K562 (cell line): ENCODE results near the gene KRTAP9-7. TPM values are rescaled to one million over a fixed set of nuclear protein-coding genes. Genes with fewer than 3 reads are reported as not detected.

ENCODE experiments used
- ATAC-seq: fragments of 200-7000 bp; cut with Tn5 transposase; 3 replicates; pipeline ENCODE4 v1.9.1; 2020; ENCODE audit warnings: moderate library complexity
- BruUV-seq: library from RNA; stranded (reverse); fragments of 400-500 nt; replicated peaks from 2 replicates; lab custom pipeline; 2021; lab: Mats Ljungman, UMichigan
- CTCF ChIA-PET: fragments of 300-600 bp; formaldehyde crosslinking; extraction: SDS; loops from one replicate; lab custom pipeline; 2021; ENCODE audit warnings: low intra/inter-chr PET ratio; lab: Yijun Ruan, JAX
- POLR2A ChIA-PET: fragments of 300-600, 350-650 bp; sonication (Branson Sonifier 250); formaldehyde crosslinking; extraction: SDS; loops from one replicate; lab custom pipeline; 2021; ENCODE audit warnings: antibody characterized with exemption, inconsistent platforms; lab: Yijun Ruan, JAX
- DNase-seq, 4 experiments: peaks; one replicate each; pipeline versions ENCODE4 v3.0.0 to v3.0.0-alpha.2; 2011 to 2018; ENCODE audit warnings: low spot score in 3 of 4, mixed read lengths in 3 of 4; ENCODE audit errors: extremely low read depth in 1 of 4
- FAIRE-seq: peaks from 2 replicates; lab custom pipeline; 2011; peaks lifted over from hg19 to GRCh38; lab: Jason Lieb, UNC
- H2AFZ ChIP-seq: 2 replicates; pipeline ENCODE4 v1.6.0; 2011; ENCODE audit warnings: low read depth, low read length, control low read depth, inconsistent platforms
- H3K27ac ChIP-seq: fragments of 200-600 bp; 3 replicates; pipeline ENCODE4 v1.8.0; 2011; ENCODE audit warnings: low read depth, mild to moderate bottlenecking, control low read depth, inconsistent platforms, low read length, moderate library complexity, mixed read lengths; ENCODE audit errors: extremely low read depth
- H3K27me3 ChIP-seq, 2 experiments: fragments of 300-600 bp in 1 of 2; 2 replicates in 1 of 2; 3 replicates in 1 of 2; pipeline versions ENCODE4 v1.6.0 to v1.8.0; 2011; ENCODE audit warnings: inconsistent platforms in 2 of 2, low read length in 2 of 2, mild to moderate bottlenecking in 1 of 2, mixed read lengths in 1 of 2, moderate library complexity in 1 of 2; ENCODE audit not compliant: control insufficient read depth in 2 of 2, insufficient read depth in 2 of 2
- H3K36me3 ChIP-seq: fragments of 300-600 bp; 3 replicates; pipeline ENCODE4 v1.8.0; 2011; ENCODE audit warnings: mild to moderate bottlenecking, low read length, inconsistent platforms; ENCODE audit not compliant: control insufficient read depth, insufficient read depth
- H3K4me1 ChIP-seq, 2 experiments: fragments of 200-600 bp in 1 of 2; replicated peaks in 1 of 2; 2 replicates in 1 of 2; 3 replicates in 1 of 2; pipeline versions ENCODE4 v1.5.1 to v1.8.0; 2011; ENCODE audit warnings: inconsistent platforms in 2 of 2, low read length in 2 of 2, mild to moderate bottlenecking in 1 of 2, mixed read lengths in 1 of 2, moderate library complexity in 1 of 2; ENCODE audit not compliant: control insufficient read depth in 2 of 2, insufficient read depth in 2 of 2
- H3K4me2 ChIP-seq: 2 replicates; pipeline ENCODE4 v1.6.1; 2011; ENCODE audit warnings: low read length, control low read depth, inconsistent platforms, mixed read lengths; ENCODE audit not compliant: insufficient read depth
- H3K4me3 ChIP-seq: fragments of 200-600 bp; sonication (generic), shearing (Covaris generic); 2 replicates; pipeline ENCODE4 v1.5.1; 2016; ENCODE audit warnings: control low read depth, inconsistent platforms
- H3K79me2 ChIP-seq: fragments of 200-600 bp; 3 replicates; pipeline ENCODE4 v1.8.0; 2011; ENCODE audit warnings: low read length, inconsistent platforms; ENCODE audit not compliant: control insufficient read depth, insufficient read depth
- H3K9ac ChIP-seq, 2 experiments: 2 replicates each; pipeline versions ENCODE4 v1.6.0 to v1.6.1; 2011; ENCODE audit warnings: low read depth in 2 of 2, low read length in 2 of 2, control low read depth in 1 of 2, inconsistent platforms in 1 of 2, mild to moderate bottlenecking in 1 of 2, mixed read lengths in 1 of 2; ENCODE audit not compliant: insufficient read depth in 1 of 2
- H3K9me1 ChIP-seq: one replicate; pipeline ENCODE4 v1.6.0; 2011; ENCODE audit warnings: inconsistent platforms, mild to moderate bottlenecking, low read length, moderate library complexity; ENCODE audit not compliant: control insufficient read depth, insufficient read depth
- H3K9me3 ChIP-seq: replicated peaks from 2 replicates; pipeline ENCODE4 v1.5.1; 2011; ENCODE audit warnings: low read depth, low read length, inconsistent platforms; ENCODE audit not compliant: control insufficient read depth, insufficient read depth
- H4K20me1 ChIP-seq: replicated peaks from 2 replicates; pipeline ENCODE4 v1.6.1; 2011; ENCODE audit warnings: low read length, inconsistent platforms, mixed read lengths; ENCODE audit not compliant: control insufficient read depth, insufficient read depth
- ARNT ChIP-seq, 2 experiments: fragments of 450-650 bp; IDR thresholded peaks; 2 replicates each; pipeline ENCODE4 v1.6.1; 2016; ENCODE audit warnings: mild to moderate bottlenecking in 1 of 2
- CGGBP1 ChIP-seq: fragments of 250-450 bp; sonication (Bioruptor Pico); IDR thresholded peaks from 2 replicates; pipeline ENCODE4 v1.9.0; 2021; ENCODE audit warnings: mild to moderate bottlenecking
- DIDO1 ChIP-seq: fragments of 450-650 bp; IDR thresholded peaks from 2 replicates; pipeline ENCODE4 v1.6.1; 2016; ENCODE audit warnings: low read depth, missing biosample characterization, missing genetic modification characterization
- PATZ1 ChIP-seq: fragments of 250-450 bp; sonication (Bioruptor Pico); IDR thresholded peaks from 2 replicates; pipeline ENCODE4 v1.5.0; 2020; ENCODE audit warnings: mild to moderate bottlenecking, borderline replicate concordance
- ZNF212 ChIP-seq: fragments of 450-650 bp; formaldehyde crosslinking; IDR thresholded peaks from 2 replicates; pipeline ENCODE4 v1.4.0; 2020; ENCODE audit warnings: mild to moderate bottlenecking
- ZNF24 ChIP-seq: fragments of 450-650 bp; IDR thresholded peaks from 2 replicates; pipeline ENCODE4 v1.6.1; 2016
- ZNF280A ChIP-seq: fragments of 450-650 bp; IDR thresholded peaks from 2 replicates; pipeline ENCODE4 v1.6.1; 2018; ENCODE audit warnings: mild to moderate bottlenecking, low read depth; ENCODE audit not compliant: partially characterized antibody
- ZNF696 ChIP-seq: fragments of 250-450 bp; sonication (Bioruptor Pico); conservative IDR thresholded peaks from 2 replicates; pipeline ENCODE4 v1.4.0; 2020; ENCODE audit warnings: mild to moderate bottlenecking, moderate library complexity
- WGBS: fragments of 100-300 bp; shearing (Covaris generic); methylation state at CpG from one replicate; pipeline ENCODE4 v1.1.6; 2016; ENCODE audit warnings: low coverage, mixed read lengths; ENCODE audit not compliant: insufficient coverage; ENCODE audit errors: missing lambda C conversion rate; 5-methylcytosine and 5-hydroxymethylcytosine counted together
- in situ Hi-C: fragments of 300-500 bp; cut with MboI; formaldehyde crosslinking; loops from 4 replicates; pipeline ENCODE4 v1.15.0; 2018; ENCODE audit warnings: inconsistent platforms, mixed read lengths
- intact Hi-C: fragments of 100-400 bp; cut with micrococcal nuclease; formaldehyde crosslinking; loops from 2 replicates; pipeline ENCODE4 v1.14.2; 2022
- polyA plus RNA-seq, 8 experiments: library from polyadenylated mRNA; depleted of rRNA in 4 of 8; stranded (reverse) in 5 of 8; unstranded in 3 of 8; fragments of >200 nt; fragmentation: Nextera tagmentation in 2 of 8; fragmentation: Illumina TruSeq in 1 of 8; extraction: Ambion mirVana in 2 of 8; extraction: Trizol in 1 of 8; gene quantifications; 2 replicates each; pipeline versions ENCODE4 v1.2.1 to v1.2.3, GENCODE V29; 2011 to 2014; ENCODE audit warnings: inconsistent platforms in 1 of 8, missing spikeins in 1 of 8
- total RNA-seq, 7 experiments: library from RNA; depleted of rRNA in 6 of 7; stranded (reverse); fragments of >200 nt in 6 of 7; fragmentation: Illumina TruSeq in 2 of 7; extraction: Trizol in 2 of 7; gene quantifications; 2 replicates each; pipeline versions ENCODE4 v1.2.1 to v1.2.3, GENCODE V29; 2011 to 2021; ENCODE audit warnings: low replicate concordance in 1 of 7

KRTAP9-7 gene
- total and polyA plus RNA-seq, 9 of the 15 experiments (the other 6 are each of a cell fraction or from before 2014, with no cell fraction given), result not detected

DNA sequence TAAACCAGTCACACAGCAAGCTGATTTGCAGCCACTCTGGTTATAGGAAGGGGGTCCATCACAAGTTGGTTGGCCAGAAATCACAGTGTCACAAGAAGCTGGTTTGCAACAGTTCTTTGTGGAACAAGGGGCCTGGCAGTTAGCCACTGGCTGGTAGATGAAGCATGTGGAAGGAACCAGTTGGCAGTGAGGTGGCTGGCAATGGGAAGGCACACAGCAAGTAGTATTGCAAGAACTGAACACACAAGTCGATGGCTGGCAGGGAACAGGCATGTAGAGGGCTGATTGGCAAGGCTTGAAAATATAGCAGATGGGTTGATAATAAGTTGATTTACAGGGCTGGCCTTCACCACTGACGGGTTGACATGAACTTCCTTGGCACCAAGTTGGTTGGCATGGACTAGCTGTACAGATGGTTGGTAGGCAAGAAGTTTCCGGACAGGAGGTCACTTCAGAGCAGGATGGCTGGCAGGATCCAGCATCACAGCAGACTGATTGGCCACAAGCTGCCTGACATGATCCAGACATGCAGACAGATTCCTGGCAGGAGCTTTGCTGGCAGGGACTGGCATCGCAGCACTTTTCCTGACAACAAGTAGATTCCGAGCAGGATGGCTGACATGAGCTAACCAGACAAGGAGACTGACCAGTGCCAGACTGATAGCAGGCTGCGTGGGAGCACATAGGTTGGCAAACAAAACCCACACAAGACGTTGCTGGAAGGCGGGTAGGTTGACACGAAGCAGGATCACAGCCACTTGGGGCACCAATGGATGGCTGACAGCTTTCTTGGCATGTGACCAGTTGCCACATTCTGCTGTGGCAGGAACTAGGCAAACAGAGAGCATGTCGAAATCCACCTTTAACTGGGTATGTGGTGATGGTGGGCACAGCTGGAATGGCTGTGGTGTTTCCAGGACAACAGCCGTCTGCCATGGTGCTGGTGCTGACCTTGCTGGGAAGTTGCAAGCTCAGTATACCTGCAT, 26.7 kb downstream of the KRTAP9-7 start, which contains the start of gene KRTAP29-1 (continued):
- TF ChIP-seq PATZ1 (CRISPR knock-in tag) (no peak), CGGBP1 (CRISPR knock-in tag) (no peak), ZNF24 (no peak), ZNF696 (CRISPR knock-in tag) (no peak)

DNA sequence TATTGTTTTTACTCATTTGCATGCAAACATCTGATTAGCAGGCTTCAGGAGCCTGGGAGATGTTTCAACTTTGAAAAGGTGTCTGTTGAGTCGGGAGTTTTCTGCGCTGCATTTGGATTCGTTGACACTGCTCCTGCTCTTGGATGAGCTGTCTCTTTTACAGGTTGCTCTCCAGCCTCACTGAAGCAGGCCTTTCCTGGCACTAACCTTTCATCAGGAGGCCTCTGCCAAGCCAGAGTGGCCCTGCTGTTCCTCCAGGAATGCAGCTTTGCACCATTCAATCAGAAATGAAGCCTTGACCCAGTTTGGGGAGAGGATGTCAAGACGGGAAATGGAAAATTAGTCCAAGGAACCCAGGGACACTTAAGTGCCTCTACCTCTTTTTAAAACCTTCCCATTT, 27.5 kb downstream of the KRTAP9-7 start:
- DNase-seq (no peak), ATAC-seq (no peak), FAIRE-seq (no peak)
- Histone ChIP-seq H4K20me1 (no peaks in the 10 kb centered on the region), H3K9me1 (no peaks in the 10 kb centered on the region), H2AFZ (no peak overlapping the region), H3K27ac (no peak overlapping the region), H3K9me3 (no peaks in the 10 kb centered on the region), H3K79me2 (no peaks in the 10 kb centered on the region), H3K36me3 (no peaks in the 10 kb centered on the region), H3K4me2 (no peak overlapping the region), H3K4me1 (no peaks in the 10 kb centered on the region; a peak in 1 of 5 replicates), H3K27me3 (peaks cover 3 to 34% of the 10 kb centered on the region in 2 experiments; a peak in 4 of 5 replicates), H3K4me3 (no peak overlapping the region), H3K9ac (no peak overlapping the region)
- in situ Hi-C loops, result no loop called here
- BruUV-seq, result no TSS peak
- intact Hi-C loops, result no loop called here
- POLR2A ChIA-PET, result interaction anchor here (0.7 kb wide), 1 partner anchor 231 kb away, joined by 4 read pairs; no protein-coding TSS in a partner anchor
- 0% methylated on average over 4 of the region's 4 CpGs for WGBS
- TF ChIP-seq ARNT (IDR thresholded peaks at IDR 0.05) (no peak), ZNF280A (no peak), ZNF212 (CRISPR knock-in tag) (no peak), DIDO1 (tag) (no peak)
- CTCF ChIA-PET, result no interaction called here
